DMS53 (cell line): ENCODE data around the gene TAF4.
A peak's percentile ranks its signal among the peaks of the same experiment; 100 is the strongest.
"Not testable (repeated sequence)": the region's sequence is repeated elsewhere in the genome, so short reads cannot be mapped to it uniquely, and the experiment has no call there.

Source experiments
- DNase-seq: peaks from one replicate; lab custom pipeline; 2025; lab: John Stamatoyannopoulos, UW

TAF4 gene

GRCh38 chr20:62073323-62073722 is 7.6 kb upstream of the TAF4 start:
- no peak for DNase-seq

- not testable (repeated sequence) for DNase-seq
These were observed 6.2 kb upstream of the TAF4 start for GRCh38 chr20:62071669-62072430.

GRCh38 chr20:62069741-62070216 is 4.1 kb upstream of the TAF4 start:
- peak; percentile 14 for DNase-seq

- no peak for DNase-seq
These were observed 3.3 kb upstream of the TAF4 start for GRCh38 chr20:62068997-62069396.

- no peak for DNase-seq
These were observed 2.0 kb upstream of the TAF4 start for GRCh38 chr20:62067547-62068260.

GRCh38 chr20:62066983-62067433 is 1.3 kb upstream of the TAF4 start:
- DNase-seq = peak; percentile 43

- DNase-seq = peak; percentile 80
These were observed 780 bp upstream of the TAF4 start for GRCh38 chr20:62066339-62066982.

GRCh38 chr20:62064770-62065673 is 659 bp downstream of the TAF4 start:
- peak; percentile 61 for DNase-seq

- DNase-seq = peak; percentile 69
These were observed 1.5 kb downstream of the TAF4 start for GRCh38 chr20:62063981-62064769.

GRCh38 chr20:62063315-62063980 is 2.2 kb downstream of the TAF4 start:
- no peak for DNase-seq

GRCh38 chr20:62062661-62063314 is 2.9 kb downstream of the TAF4 start:
- DNase-seq = no peak

- DNase-seq = no peak
These were observed 3.7 kb downstream of the TAF4 start for GRCh38 chr20:62061851-62062423.

GRCh38 chr20:62060631-62061541 is 4.8 kb downstream of the TAF4 start:
- no peak for DNase-seq

GRCh38 chr20:62059920-62060630 is 5.6 kb downstream of the TAF4 start:
- DNase-seq = no peak

- no peak for DNase-seq
These were observed 6.3 kb downstream of the TAF4 start for GRCh38 chr20:62059401-62059800.

GRCh38 chr20:62058941-62059340 is 6.7 kb downstream of the TAF4 start:
- DNase-seq = no peak

GRCh38 chr20:62056975-62057374 is 8.7 kb downstream of the TAF4 start:
- no peak for DNase-seq

- no peak for DNase-seq
These were observed 9.3 kb downstream of the TAF4 start for GRCh38 chr20:62056377-62056776.
